Immature natural killer cell (primary cell): ENCODE measurements around the gene NEK2. TPM values are rescaled to one million over a fixed set of nuclear protein-coding genes. Genes with fewer than 3 reads are reported as not detected.
"Not testable (repeated sequence)": the region's sequence is repeated elsewhere in the genome, so short reads cannot be mapped to it uniquely, and the experiment has no call there.

Experiments used
- DNase-seq, 3 donors: peaks; one replicate each; pipeline ENCODE4 v3.0.0; 2022; ENCODE audit warnings: mixed read lengths in 1 of 3
- H3K27ac Mint-ChIP-seq, 6 donors: one replicate each; pipeline ENCODE4 v1.8.0; 2020; ENCODE audit warnings: mixed read lengths in 6 of 6, mild to moderate bottlenecking in 5 of 6, inconsistent platforms in 4 of 6, moderate library complexity in 3 of 6
- H3K27me3 Mint-ChIP-seq, 3 donors: one replicate each; pipeline ENCODE4 v1.8.0; 2020 to 2021; ENCODE audit warnings: low read depth in 3 of 3, mild to moderate bottlenecking in 3 of 3, mixed read lengths in 3 of 3, moderate library complexity in 3 of 3, inconsistent platforms in 1 of 3
- H3K36me3 Mint-ChIP-seq, 3 donors: one replicate each; pipeline ENCODE4 v1.8.0; 2020; ENCODE audit warnings: mixed read lengths in 3 of 3, inconsistent platforms in 2 of 3, mild to moderate bottlenecking in 2 of 3
- H3K4me1 Mint-ChIP-seq, 2 donors: one replicate each; pipeline ENCODE4 v1.8.0; 2020; ENCODE audit warnings: inconsistent platforms in 2 of 2, mild to moderate bottlenecking in 2 of 2, mixed read lengths in 2 of 2, moderate library complexity in 1 of 2
- H3K4me3 Mint-ChIP-seq, 5 donors: one replicate each; pipeline ENCODE4 v1.8.0; 2020; ENCODE audit warnings: mild to moderate bottlenecking in 5 of 5, mixed read lengths in 5 of 5, inconsistent platforms in 3 of 5, moderate library complexity in 3 of 5
- H3K9me3 Mint-ChIP-seq, 6 donors: one replicate each; pipeline ENCODE4 v1.8.0; 2020; ENCODE audit warnings: mild to moderate bottlenecking in 6 of 6, mixed read lengths in 6 of 6, inconsistent platforms in 4 of 6, moderate library complexity in 3 of 6
- polyA plus RNA-seq, 3 donors: library from polyadenylated mRNA; unstranded; fragments of 300-500 nt; fragmentation: Illumina TruSeq; gene quantifications; one replicate each; pipeline ENCODE4 v1.2.3, GENCODE V29; 2021

The NEK2 gene
- polyA plus RNA-seq, 3 donors from 2014 or later, result 0.39 to 1.4 (median 1.00) TPM

GRCh38 chr1:211653293-211653692, 22.1 kb downstream of the NEK2 start:
- no peaks in the 10 kb centered on the region for H3K4me1 Mint-ChIP-seq

GRCh38 chr1:211652371-211652770, 23.1 kb downstream of the NEK2 start:
- Mint-ChIP-seq H3K4me1 (no peaks in the 10 kb centered on the region), H3K4me3 (no peak overlapping the region), H3K27ac (peak overlapping the region in 1 of 6 donors; percentile 6), H3K27me3 (peaks cover 2 to 7% (median 2%) of the 10 kb centered on the region in 3 donors), H3K36me3 (no peaks in the 10 kb centered on the region), H3K9me3 (no peaks in the 10 kb centered on the region)
- no peak for DNase-seq

More at GRCh38 chr1:211653293-211653692, 22.1 kb downstream of the NEK2 start:
- no peaks in the 10 kb centered on the region for H3K9me3 Mint-ChIP-seq
- no peaks in the 10 kb centered on the region for H3K36me3 Mint-ChIP-seq
- H3K4me3 Mint-ChIP-seq, result no peak overlapping the region
- peaks cover 2 to 7% (median 2%) of the 10 kb centered on the region in 3 donors for H3K27me3 Mint-ChIP-seq
- no peak overlapping the region for H3K27ac Mint-ChIP-seq
- DNase-seq, result no peak

- no peak overlapping the region for H3K4me3 Mint-ChIP-seq
- no peaks in the 10 kb centered on the region for H3K4me1 Mint-ChIP-seq
- no peaks in the 10 kb centered on the region for H3K36me3 Mint-ChIP-seq
- no peaks in the 10 kb centered on the region for H3K9me3 Mint-ChIP-seq
- no peak for DNase-seq
- H3K27ac Mint-ChIP-seq, result no peak overlapping the region
- peaks cover 2 to 5% (median 2%) of the 10 kb centered on the region in 3 donors for H3K27me3 Mint-ChIP-seq
These were observed 24.5 kb downstream of the NEK2 start for GRCh38 chr1:211650904-211651303.

GRCh38 chr1:211648980-211649934, 26.2 kb downstream of the NEK2 start:
- peak in 1 of 3 donors; percentile 22 for DNase-seq
- no peak overlapping the region for H3K4me3 Mint-ChIP-seq
- no peaks in the 10 kb centered on the region for H3K9me3 Mint-ChIP-seq
- H3K36me3 Mint-ChIP-seq, result no peaks in the 10 kb centered on the region
- H3K27me3 Mint-ChIP-seq, result peaks cover 2 to 5% (median 3%) of the 10 kb centered on the region in 3 donors
- H3K4me1 Mint-ChIP-seq, result no peaks in the 10 kb centered on the region
- no peak overlapping the region for H3K27ac Mint-ChIP-seq

GRCh38 chr1:211648336-211648735, 27.1 kb downstream of the NEK2 start:
- Mint-ChIP-seq H3K9me3 (no peaks in the 10 kb centered on the region), H3K27ac (no peak overlapping the region), H3K36me3 (no peaks in the 10 kb centered on the region), H3K4me3 (no peak overlapping the region), H3K4me1 (peaks cover 8% of the 10 kb centered on the region in 2 donors), H3K27me3 (peaks cover 2 to 5% (median 4%) of the 10 kb centered on the region in 3 donors)
- DNase-seq, result no peak

GRCh38 chr1:211647711-211648121, 27.7 kb downstream of the NEK2 start:
- no peak overlapping the region for H3K27ac Mint-ChIP-seq
- no peak for DNase-seq
- peaks cover 2 to 3% (median 2%) of the 10 kb centered on the region in 3 donors for H3K27me3 Mint-ChIP-seq
- peaks cover 13 to 14% of the 10 kb centered on the region in 2 donors for H3K4me1 Mint-ChIP-seq
- H3K9me3 Mint-ChIP-seq, result no peaks in the 10 kb centered on the region
- H3K36me3 Mint-ChIP-seq, result no peaks in the 10 kb centered on the region
- no peak overlapping the region for H3K4me3 Mint-ChIP-seq

GRCh38 chr1:211646566-211646965, 28.9 kb downstream of the NEK2 start:
- Mint-ChIP-seq H3K4me1 (peaks cover 14 to 15% of the 10 kb centered on the region in 2 donors), H3K36me3 (peaks cover 0 to under 1% (median 0%) of the 10 kb centered on the region in 3 donors), H3K27ac (no peak overlapping the region), H3K4me3 (no peak overlapping the region), H3K27me3 (peaks cover 0 to 3% (median 2%) of the 10 kb centered on the region in 3 donors), H3K9me3 (no peaks in the 10 kb centered on the region)
- no peak for DNase-seq

- not testable (repeated sequence) for H3K4me3 Mint-ChIP-seq, H3K36me3 Mint-ChIP-seq, H3K27me3 Mint-ChIP-seq, DNase-seq, H3K9me3 Mint-ChIP-seq, H3K27ac Mint-ChIP-seq
- H3K4me1 Mint-ChIP-seq, result peaks cover 14 to 15% of the 10 kb centered on the region in 2 donors
These were observed 29.8 kb downstream of the NEK2 start for GRCh38 chr1:211645601-211646000.

GRCh38 chr1:211644653-211645052, 30.8 kb downstream of the NEK2 start:
- no peak overlapping the region for H3K4me3 Mint-ChIP-seq
- H3K27me3 Mint-ChIP-seq, result peaks cover 4 to 8% (median 5%) of the 10 kb centered on the region in 3 donors
- H3K27ac Mint-ChIP-seq, result no peak overlapping the region
- DNase-seq, result no peak
- H3K4me1 Mint-ChIP-seq, result peaks cover 14 to 15% of the 10 kb centered on the region in 2 donors
- no peaks in the 10 kb centered on the region for H3K9me3 Mint-ChIP-seq
- H3K36me3 Mint-ChIP-seq, result peaks cover 0 to 3% (median 0%) of the 10 kb centered on the region in 3 donors

GRCh38 chr1:211643324-211644212, 31.9 kb downstream of the NEK2 start:
- Mint-ChIP-seq H3K4me3 (peak overlapping the region in 4 of 5 donors; percentile 18 to 33 (median 26)), H3K4me1 (peaks cover 14 to 15% of the 10 kb centered on the region in 2 donors), H3K27ac (peak overlapping the region in 1 of 6 donors; percentile 59), H3K27me3 (peaks cover 5 to 8% (median 7%) of the 10 kb centered on the region in 3 donors), H3K9me3 (no peaks in the 10 kb centered on the region), H3K36me3 (peaks cover 0 to 3% (median 0%) of the 10 kb centered on the region in 3 donors)
- peak; percentile 32 to 55 (median 53) for DNase-seq

- Mint-ChIP-seq H3K4me3 (peak overlapping the region in 1 of 5 donors; percentile 44), H3K4me1 (peaks cover 14 to 15% of the 10 kb centered on the region in 2 donors), H3K27ac (peak overlapping the region in 2 of 6 donors; percentile 12 to 59), H3K9me3 (no peaks in the 10 kb centered on the region), H3K27me3 (peaks cover 5 to 8% (median 7%) of the 10 kb centered on the region in 3 donors), H3K36me3 (peaks cover 0 to 3% (median 0%) of the 10 kb centered on the region in 3 donors)
- no peak for DNase-seq
These were observed 32.6 kb downstream of the NEK2 start for GRCh38 chr1:211642870-211643269.

- peaks cover 0 to 3% (median 0%) of the 10 kb centered on the region in 3 donors for H3K36me3 Mint-ChIP-seq
- no peak overlapping the region for H3K27ac Mint-ChIP-seq
- H3K4me1 Mint-ChIP-seq, result peaks cover 14 to 15% of the 10 kb centered on the region in 2 donors
- no peaks in the 10 kb centered on the region for H3K9me3 Mint-ChIP-seq
- no peak overlapping the region for H3K4me3 Mint-ChIP-seq
- peaks cover 7 to 9% (median 8%) of the 10 kb centered on the region in 3 donors for H3K27me3 Mint-ChIP-seq
- no peak for DNase-seq
These were observed 33.5 kb downstream of the NEK2 start for GRCh38 chr1:211641942-211642341.

GRCh38 chr1:211641044-211641800, 34.2 kb downstream of the NEK2 start:
- Mint-ChIP-seq H3K4me3 (no peak overlapping the region), H3K9me3 (no peaks in the 10 kb centered on the region), H3K27me3 (peaks cover 7 to 9% (median 8%) of the 10 kb centered on the region in 3 donors), H3K4me1 (peaks cover 14 to 15% of the 10 kb centered on the region in 2 donors), H3K36me3 (peaks cover 0 to 3% (median 0%) of the 10 kb centered on the region in 3 donors), H3K27ac (no peak overlapping the region)
- DNase-seq, result no peak
